ENCODE data around the gene SEBOX. TPM values are rescaled to one million over a fixed set of nuclear protein-coding genes. Genes with fewer than 3 reads are reported as not detected.

SEBOX gene
- total RNA-seq, 1 donor from 2014 or later = not detected

DNA sequence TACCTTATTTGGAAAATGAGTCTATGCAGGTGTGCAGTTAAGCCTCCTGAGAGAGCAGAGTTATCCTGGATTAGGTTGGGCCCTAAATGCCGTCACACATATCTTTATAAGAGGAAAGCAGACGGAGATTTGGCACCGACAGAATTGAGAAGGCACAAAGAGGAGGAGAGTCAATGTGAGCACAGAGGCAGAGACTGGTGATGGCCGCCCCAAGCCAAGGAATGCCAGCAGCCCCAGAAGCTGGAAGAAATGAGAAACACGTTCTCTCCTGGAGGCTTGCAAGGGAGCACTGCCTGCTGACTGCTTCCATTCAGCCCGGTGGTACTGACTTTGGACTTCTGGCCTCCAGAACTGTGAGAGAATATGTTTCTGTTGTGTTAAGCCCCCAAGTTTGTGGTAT is 37.8 kb upstream of the SEBOX start:
- peaks cover 30% of the 10 kb centered on the region for H3K4me1 Mint-ChIP-seq
- peaks cover 2% of the 10 kb centered on the region for H3K36me3 Mint-ChIP-seq (ENCODE audit: low read depth)
- no peaks in the 10 kb centered on the region for H3K9me3 Mint-ChIP-seq
- peak overlapping the region; percentile 18 for H3K4me3 Mint-ChIP-seq
- H3K27ac Mint-ChIP-seq (ENCODE audit: unreplicated experiment) = no peak overlapping the region
- peaks cover 15% of the 10 kb centered on the region for H3K27me3 Mint-ChIP-seq (ENCODE audit: low read depth)
- DNase-seq (ENCODE audit: low read depth, low spot score) = no peak
- TF ChIP-seq, protein P1, sequence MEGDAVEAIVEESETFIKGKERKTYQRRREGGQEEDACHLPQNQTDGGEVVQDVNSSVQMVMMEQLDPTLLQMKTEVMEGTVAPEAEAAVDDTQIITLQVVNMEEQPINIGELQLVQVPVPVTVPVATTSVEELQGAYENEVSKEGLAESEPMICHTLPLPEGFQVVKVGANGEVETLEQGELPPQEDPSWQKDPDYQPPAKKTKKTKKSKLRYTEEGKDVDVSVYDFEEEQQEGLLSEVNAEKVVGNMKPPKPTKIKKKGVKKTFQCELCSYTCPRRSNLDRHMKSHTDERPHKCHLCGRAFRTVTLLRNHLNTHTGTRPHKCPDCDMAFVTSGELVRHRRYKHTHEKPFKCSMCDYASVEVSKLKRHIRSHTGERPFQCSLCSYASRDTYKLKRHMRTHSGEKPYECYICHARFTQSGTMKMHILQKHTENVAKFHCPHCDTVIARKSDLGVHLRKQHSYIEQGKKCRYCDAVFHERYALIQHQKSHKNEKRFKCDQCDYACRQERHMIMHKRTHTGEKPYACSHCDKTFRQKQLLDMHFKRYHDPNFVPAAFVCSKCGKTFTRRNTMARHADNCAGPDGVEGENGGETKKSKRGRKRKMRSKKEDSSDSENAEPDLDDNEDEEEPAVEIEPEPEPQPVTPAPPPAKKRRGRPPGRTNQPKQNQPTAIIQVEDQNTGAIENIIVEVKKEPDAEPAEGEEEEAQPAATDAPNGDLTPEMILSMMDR (conservative IDR thresholded peaks at IDR 0.05) = no peak

DNA sequence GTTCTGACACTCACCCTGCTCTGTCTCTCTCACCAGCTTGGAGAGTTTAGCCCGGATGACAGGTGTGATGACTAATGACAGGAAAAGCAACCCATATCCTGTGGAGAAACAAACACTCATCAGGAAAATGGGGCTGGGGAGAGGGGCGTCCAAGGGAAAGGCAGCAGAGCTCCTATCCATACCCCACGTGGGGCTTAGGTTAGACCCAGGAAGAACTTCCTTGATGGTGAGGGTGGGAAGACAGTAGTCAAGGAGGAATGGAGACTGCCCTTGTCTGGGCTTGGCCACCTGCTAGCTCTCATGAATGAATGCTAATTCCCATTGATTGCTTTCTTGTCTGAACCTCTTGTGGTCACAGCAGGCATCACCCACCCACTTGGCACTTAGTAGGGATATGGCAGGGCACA is 37.2 kb upstream of the SEBOX start:
- Mint-ChIP-seq H3K4me3 (peak overlapping the region; percentile 18), H3K4me1 (peaks cover 31% of the 10 kb centered on the region), H3K36me3 (ENCODE audit: low read depth) (peaks cover 2% of the 10 kb centered on the region), H3K9me3 (no peaks in the 10 kb centered on the region), H3K27ac (ENCODE audit: unreplicated experiment) (no peak overlapping the region), H3K27me3 (ENCODE audit: low read depth) (peaks cover 15% of the 10 kb centered on the region)
- TF ChIP-seq, protein P1 (conservative IDR thresholded peaks at IDR 0.05) = no peak
- no peak for DNase-seq (ENCODE audit: low read depth, low spot score)

DNA sequence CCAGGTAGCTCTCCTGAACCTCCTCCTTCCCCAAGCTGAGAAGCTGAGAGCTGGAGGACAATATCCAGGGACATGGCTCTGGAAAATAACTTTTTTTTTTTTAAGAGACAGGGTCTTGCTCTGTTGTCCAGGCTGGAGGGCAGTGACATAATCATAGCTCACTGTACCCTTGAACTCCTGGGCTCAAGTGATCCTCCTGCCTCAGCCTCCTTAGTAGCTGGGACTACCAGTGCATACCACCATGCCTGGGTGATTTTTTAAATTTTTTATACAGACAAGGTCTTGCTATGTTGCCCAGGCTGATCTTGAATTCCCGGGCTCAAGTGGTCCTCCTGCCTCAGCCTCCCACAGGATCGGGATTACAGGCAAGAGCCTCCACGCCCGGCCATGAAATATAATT is 34.8 kb upstream of the SEBOX start:
- no peaks in the 10 kb centered on the region for H3K9me3 Mint-ChIP-seq
- no peak for DNase-seq (ENCODE audit: low read depth, low spot score)
- peaks cover 3% of the 10 kb centered on the region for H3K27me3 Mint-ChIP-seq (ENCODE audit: low read depth)
- H3K27ac Mint-ChIP-seq (ENCODE audit: unreplicated experiment) = no peak overlapping the region
- H3K4me1 Mint-ChIP-seq = peaks cover 21% of the 10 kb centered on the region
- H3K4me3 Mint-ChIP-seq = no peak overlapping the region
- H3K36me3 Mint-ChIP-seq (ENCODE audit: low read depth) = peaks cover 2% of the 10 kb centered on the region
- TF ChIP-seq, protein P1 (conservative IDR thresholded peaks at IDR 0.05) = no peak

DNA sequence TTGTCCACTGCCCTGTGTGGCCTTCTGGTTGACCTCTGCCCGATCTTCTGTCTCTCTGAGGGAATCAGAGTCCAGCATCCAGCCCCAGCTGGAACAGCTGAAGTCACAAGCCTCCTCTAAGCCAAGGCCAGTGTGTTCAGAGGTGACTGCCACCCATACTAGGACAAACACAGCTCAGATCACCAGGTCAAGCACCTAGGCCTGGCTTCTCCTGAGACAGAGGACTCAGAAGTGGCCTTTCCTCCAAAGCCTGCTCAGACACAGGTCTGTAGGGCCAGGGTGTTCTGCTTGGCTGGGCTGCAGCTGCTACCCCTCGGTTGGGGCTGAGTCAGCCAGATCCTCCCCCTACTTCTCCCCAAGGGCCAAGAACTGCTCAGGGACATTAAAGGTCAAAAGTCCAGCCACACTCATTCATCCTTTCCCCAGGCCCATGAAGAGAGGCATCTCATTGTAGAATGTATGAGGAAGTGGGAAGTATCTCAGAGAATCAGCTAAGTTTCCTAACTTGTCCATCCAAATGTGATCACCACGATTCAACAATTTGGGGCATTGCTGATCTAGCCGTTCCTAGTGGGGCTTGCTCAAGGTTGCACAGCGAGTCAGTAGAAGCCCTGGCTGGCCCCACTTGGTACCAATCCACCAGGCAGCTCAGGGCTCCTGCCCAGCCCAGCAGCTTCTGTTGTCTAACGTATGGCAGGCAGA is 33.4 kb upstream of the SEBOX start:
- no peaks in the 10 kb centered on the region for H3K9me3 Mint-ChIP-seq
- peaks cover 8% of the 10 kb centered on the region for H3K36me3 Mint-ChIP-seq (ENCODE audit: low read depth)
- peaks cover 12% of the 10 kb centered on the region for H3K4me1 Mint-ChIP-seq
- TF ChIP-seq, protein P1 (conservative IDR thresholded peaks at IDR 0.05) = no peak
- no peak for DNase-seq (ENCODE audit: low read depth, low spot score)
- peak overlapping the region; percentile 76 for H3K27ac Mint-ChIP-seq (ENCODE audit: unreplicated experiment)
- H3K4me3 Mint-ChIP-seq = peak overlapping the region; percentile 40
- H3K27me3 Mint-ChIP-seq (ENCODE audit: low read depth) = no peaks in the 10 kb centered on the region

DNA sequence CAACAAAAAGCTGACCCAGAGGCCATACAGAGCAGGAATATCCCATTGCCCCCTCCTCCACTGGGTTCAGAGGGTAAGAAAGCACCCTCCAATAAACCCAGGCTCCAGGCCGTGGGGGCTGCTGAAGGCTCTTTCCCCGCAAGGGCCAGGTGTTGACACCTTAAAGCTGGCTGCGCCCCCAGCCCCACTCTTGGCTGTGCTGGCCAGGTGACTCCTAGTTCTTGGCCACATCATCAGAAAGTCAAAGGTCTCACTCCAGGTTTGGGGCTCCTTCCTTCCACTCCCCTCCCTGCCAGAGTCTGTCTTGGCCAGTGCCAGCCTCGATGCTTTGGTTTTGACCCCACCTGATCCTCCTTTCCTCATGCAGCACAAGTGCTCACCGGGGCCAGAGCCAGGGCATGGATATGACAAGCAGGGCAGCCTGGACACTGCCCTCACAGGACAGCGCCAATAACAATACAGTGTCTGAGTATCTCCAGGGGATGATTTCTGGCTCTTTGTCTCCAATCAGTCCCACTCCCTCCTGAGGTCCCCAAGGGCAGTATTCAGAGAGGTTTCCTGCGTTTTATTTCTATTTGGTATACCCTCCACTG is 32.8 kb upstream of the SEBOX start:
- H3K4me1 Mint-ChIP-seq = peaks cover 12% of the 10 kb centered on the region
- no peaks in the 10 kb centered on the region for H3K9me3 Mint-ChIP-seq
- H3K27ac Mint-ChIP-seq (ENCODE audit: unreplicated experiment) = peak overlapping the region; percentile 76
- no peak for DNase-seq (ENCODE audit: low read depth, low spot score)
- TF ChIP-seq, protein P1 (conservative IDR thresholded peaks at IDR 0.05) = no peak
- H3K27me3 Mint-ChIP-seq (ENCODE audit: low read depth) = no peaks in the 10 kb centered on the region
- H3K4me3 Mint-ChIP-seq = peak overlapping the region; percentile 40
- peaks cover 8% of the 10 kb centered on the region for H3K36me3 Mint-ChIP-seq (ENCODE audit: low read depth)
